ENCODE data around the gene P4HB.

Gene P4HB

GRCh38 chr17:81866440-81867169 is 6.3 kb upstream of the P4HB start:
- no peak for DNase-seq (ENCODE audit: extremely low read depth, low read depth)
- no peak for TF ChIP-seq CTCF (IDR thresholded peaks at IDR 0.05; ENCODE audit: low read depth, low read length)

- DNase-seq (ENCODE audit: extremely low read depth, low read depth), result no peak
- TF ChIP-seq CTCF (IDR thresholded peaks at IDR 0.05; ENCODE audit: low read depth, low read length), result no peak
Observed at GRCh38 chr17:81865733-81866439, 5.6 kb upstream of the P4HB start.

GRCh38 chr17:81865358-81865732 is 5.0 kb upstream of the P4HB start:
- DNase-seq (ENCODE audit: extremely low read depth, low read depth), result no peak
- no peak for TF ChIP-seq CTCF (IDR thresholded peaks at IDR 0.05; ENCODE audit: low read depth, low read length)

- no peak for DNase-seq (ENCODE audit: extremely low read depth, low read depth)
- TF ChIP-seq CTCF (IDR thresholded peaks at IDR 0.05; ENCODE audit: low read depth, low read length), result no peak
Observed at GRCh38 chr17:81863833-81864768, 3.8 kb upstream of the P4HB start.

- no peak for TF ChIP-seq CTCF (IDR thresholded peaks at IDR 0.05; ENCODE audit: low read depth, low read length)
- DNase-seq (ENCODE audit: extremely low read depth, low read depth), result no peak
Observed at GRCh38 chr17:81863123-81863675, 2.9 kb upstream of the P4HB start.

GRCh38 chr17:81860756-81861568 is 627 bp upstream of the P4HB start:
- no peak for TF ChIP-seq CTCF (IDR thresholded peaks at IDR 0.05; ENCODE audit: low read depth, low read length)
- DNase-seq (ENCODE audit: extremely low read depth, low read depth), result peak; percentile 100
